ENCODE results near the gene EGFR.

EGFR gene

GRCh38 chr7:55178292-55178862 is 159.6 kb downstream of the EGFR start:
- Histone ChIP-seq H4K20me1 (ENCODE audit: control insufficient read depth, insufficient read depth, low read depth, low read length) (no peaks in the 10 kb centered on the region), H3K79me2 (ENCODE audit: control insufficient read depth, low read length) (no peaks in the 10 kb centered on the region), H3K4me1 (ENCODE audit: control insufficient read depth, low read length) (no peaks in the 10 kb centered on the region; the same call in 1 of the 2 replicates), H3K9me3 (ENCODE audit: control insufficient read depth, insufficient read depth, low read length) (no peaks in the 10 kb centered on the region), H3K4me3 (ENCODE audit: low read length) (no peak overlapping the region), H3K27me3 (ENCODE audit: control insufficient read depth, low read length) (no peaks in the 10 kb centered on the region), H3K4me2 (ENCODE audit: low read length) (no peak overlapping the region), H3K27ac (ENCODE audit: low read depth, low read length) (no peak overlapping the region), H3K36me3 (ENCODE audit: control insufficient read depth, low read length) (no peaks in the 10 kb centered on the region), H3K9me2 (replicated peaks; ENCODE audit: control insufficient read depth, low read length) (no peaks in the 10 kb centered on the region), H3F3A (ENCODE audit: control insufficient read depth, insufficient read depth) (no peaks in the 10 kb centered on the region)
- TF ChIP-seq CTCF (IDR thresholded peaks at IDR 0.05; ENCODE audit: low read depth, low read length, poor library complexity, severe bottlenecking) (no peak), EZH2phosphoT487 (IDR thresholded peaks at IDR 0.05; ENCODE audit: borderline replicate concordance, low read length) (no peak)

- no peaks in the 10 kb centered on the region for H3K79me2 ChIP-seq (ENCODE audit: control insufficient read depth, low read length)
- H3K27ac ChIP-seq (ENCODE audit: low read depth, low read length), result no peak overlapping the region
- no peak overlapping the region for H3K4me2 ChIP-seq (ENCODE audit: low read length)
- no peaks in the 10 kb centered on the region for H3F3A ChIP-seq (ENCODE audit: control insufficient read depth, insufficient read depth)
- TF ChIP-seq EZH2phosphoT487 (IDR thresholded peaks at IDR 0.05; ENCODE audit: borderline replicate concordance, low read length) (no peak), CTCF (IDR thresholded peaks at IDR 0.05; ENCODE audit: low read depth, low read length, poor library complexity, severe bottlenecking) (no peak)
- H3K27me3 ChIP-seq (ENCODE audit: control insufficient read depth, low read length), result no peaks in the 10 kb centered on the region
- no peaks in the 10 kb centered on the region for H3K36me3 ChIP-seq (ENCODE audit: control insufficient read depth, low read length)
- no peaks in the 10 kb centered on the region for H3K9me3 ChIP-seq (ENCODE audit: control insufficient read depth, insufficient read depth, low read length)
- H4K20me1 ChIP-seq (ENCODE audit: control insufficient read depth, insufficient read depth, low read depth, low read length), result no peaks in the 10 kb centered on the region
- no peak overlapping the region for H3K4me3 ChIP-seq (ENCODE audit: low read length)
- no peaks in the 10 kb centered on the region; the same call in 1 of the 2 replicates for H3K4me1 ChIP-seq (ENCODE audit: control insufficient read depth, low read length)
- H3K9me2 ChIP-seq (replicated peaks; ENCODE audit: control insufficient read depth, low read length), result no peaks in the 10 kb centered on the region
These were observed 160.3 kb downstream of the EGFR start for GRCh38 chr7:55178863-55179773.

GRCh38 chr7:55179931-55180682 is 161.3 kb downstream of the EGFR start:
- Histone ChIP-seq H3K9me2 (replicated peaks; ENCODE audit: control insufficient read depth, low read length) (no peaks in the 10 kb centered on the region), H3F3A (ENCODE audit: control insufficient read depth, insufficient read depth) (no peaks in the 10 kb centered on the region), H3K79me2 (ENCODE audit: control insufficient read depth, low read length) (no peaks in the 10 kb centered on the region), H3K4me1 (ENCODE audit: control insufficient read depth, low read length) (no peaks in the 10 kb centered on the region; the same call in 1 of the 2 replicates), H3K9me3 (ENCODE audit: control insufficient read depth, insufficient read depth, low read length) (no peaks in the 10 kb centered on the region), H3K27ac (ENCODE audit: low read depth, low read length) (no peak overlapping the region), H4K20me1 (ENCODE audit: control insufficient read depth, insufficient read depth, low read depth, low read length) (no peaks in the 10 kb centered on the region), H3K36me3 (ENCODE audit: control insufficient read depth, low read length) (no peaks in the 10 kb centered on the region), H3K4me2 (ENCODE audit: low read length) (no peak overlapping the region), H3K27me3 (ENCODE audit: control insufficient read depth, low read length) (no peaks in the 10 kb centered on the region), H3K4me3 (ENCODE audit: low read length) (no peak overlapping the region)
- no peak for TF ChIP-seq EZH2phosphoT487 (IDR thresholded peaks at IDR 0.05; ENCODE audit: borderline replicate concordance, low read length)
- no peak for TF ChIP-seq CTCF (IDR thresholded peaks at IDR 0.05; ENCODE audit: low read depth, low read length, poor library complexity, severe bottlenecking)
